HG02571 (cell line): Measurements from ENCODE around the gene MBP.

Source experiments
- ATAC-seq: cut with Tn5 transposase; IDR thresholded peaks from one replicate; pipeline ENCODE4 v1.9.1; 2021; ENCODE audit warnings: mild to moderate bottlenecking, moderate library complexity; ENCODE audit not compliant: unreplicated experiment

MBP gene

GRCh38 chr18:77013811-77014521, 118.6 kb downstream of the MBP start:
- ATAC-seq = no peak

DNA sequence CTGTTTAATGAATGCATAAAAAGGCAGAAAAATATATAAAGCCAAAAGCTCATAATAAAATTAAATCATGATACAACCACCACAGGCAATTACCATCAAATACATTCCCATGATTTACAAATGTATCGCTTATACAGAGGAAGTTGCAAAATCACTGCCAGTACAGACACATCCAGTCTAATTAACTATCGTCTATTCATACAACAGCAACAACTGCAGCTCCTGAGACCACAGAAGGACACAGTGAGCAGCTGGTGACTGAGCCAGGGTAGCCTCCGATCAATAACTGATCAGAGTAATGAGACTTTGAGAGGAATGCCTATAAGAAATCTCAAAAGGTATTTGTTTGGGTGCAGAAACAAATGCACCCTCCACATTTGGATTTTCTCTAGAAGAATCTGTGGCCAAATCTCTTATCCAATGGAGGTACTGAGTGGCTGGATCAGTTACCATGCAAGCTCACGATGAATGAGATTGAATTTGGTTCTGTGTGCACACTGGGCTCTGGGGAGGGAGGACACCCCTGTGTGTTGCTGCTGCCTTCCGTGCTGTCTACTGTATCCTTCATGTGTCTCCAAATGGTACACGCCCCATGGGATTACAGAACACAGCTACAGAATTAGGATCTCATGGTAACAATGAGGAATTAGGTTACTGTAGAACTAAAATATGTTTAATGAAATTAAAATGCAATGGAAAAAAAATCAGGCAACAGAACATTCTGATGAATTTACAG, 119.6 kb downstream of the MBP start:
- ATAC-seq = no peak

- no peak for ATAC-seq
These were observed 120.5 kb downstream of the MBP start for GRCh38 chr18:77012120-77012519.

GRCh38 chr18:77009675-77010074, 122.9 kb downstream of the MBP start:
- ATAC-seq = no peak

DNA sequence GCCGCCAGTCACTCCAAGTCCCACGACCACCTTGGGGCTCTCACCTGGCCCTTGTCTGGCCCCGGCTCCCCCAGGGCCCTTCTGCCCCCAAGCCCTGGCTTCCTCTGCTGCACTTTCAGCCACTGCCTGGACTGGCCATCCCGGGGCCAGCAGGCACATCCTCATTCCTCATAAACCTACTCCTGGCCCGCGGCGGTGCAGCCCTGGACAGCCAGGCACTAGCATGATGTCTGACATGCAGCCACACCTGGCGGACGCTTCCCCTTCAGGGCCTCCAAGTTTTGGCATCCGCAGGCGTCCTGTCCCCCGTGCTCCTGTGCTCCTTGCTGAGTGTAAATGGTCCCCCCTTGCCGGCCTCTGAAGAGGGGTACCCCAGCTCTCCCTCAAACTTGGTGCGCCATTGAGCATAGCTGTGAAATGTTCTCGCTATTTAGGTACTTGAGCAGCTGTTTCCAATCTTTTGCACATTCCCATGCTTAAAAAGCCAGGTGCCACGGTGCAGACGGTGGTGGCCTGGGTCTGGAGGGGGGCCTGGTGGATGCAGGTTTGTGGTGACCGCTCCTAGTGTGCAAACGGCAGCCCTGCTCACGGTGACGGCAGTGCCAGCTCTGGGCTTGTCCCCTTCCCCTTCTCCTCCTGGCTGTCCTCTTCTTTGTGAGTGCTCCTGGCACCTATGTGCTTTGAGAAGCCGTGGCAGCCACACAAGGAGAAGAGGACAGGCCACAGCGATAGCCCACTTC, 123.8 kb downstream of the MBP start:
- no peak for ATAC-seq

- no peak for ATAC-seq
These were observed 124.6 kb downstream of the MBP start for GRCh38 chr18:77008006-77008405.

DNA sequence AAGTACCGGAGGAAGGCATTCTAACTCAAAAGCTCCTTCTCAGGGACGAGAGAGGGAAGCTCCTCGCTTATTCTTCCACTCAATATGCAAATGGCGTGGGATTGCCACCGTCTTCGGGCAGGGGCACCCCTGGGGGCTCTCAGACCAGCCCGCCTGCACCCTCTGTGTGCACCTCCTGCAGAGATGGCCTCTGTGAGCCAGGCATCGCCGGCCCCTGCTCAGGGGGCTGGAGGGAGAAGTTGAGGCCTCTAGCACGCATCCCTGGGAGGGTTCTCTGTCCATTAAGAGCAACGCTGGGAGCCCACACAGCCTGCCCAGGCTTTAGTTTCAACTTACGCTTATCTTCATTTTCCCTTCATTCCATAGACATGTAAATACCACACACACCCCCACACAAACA, 125.3 kb downstream of the MBP start:
- no peak for ATAC-seq

DNA sequence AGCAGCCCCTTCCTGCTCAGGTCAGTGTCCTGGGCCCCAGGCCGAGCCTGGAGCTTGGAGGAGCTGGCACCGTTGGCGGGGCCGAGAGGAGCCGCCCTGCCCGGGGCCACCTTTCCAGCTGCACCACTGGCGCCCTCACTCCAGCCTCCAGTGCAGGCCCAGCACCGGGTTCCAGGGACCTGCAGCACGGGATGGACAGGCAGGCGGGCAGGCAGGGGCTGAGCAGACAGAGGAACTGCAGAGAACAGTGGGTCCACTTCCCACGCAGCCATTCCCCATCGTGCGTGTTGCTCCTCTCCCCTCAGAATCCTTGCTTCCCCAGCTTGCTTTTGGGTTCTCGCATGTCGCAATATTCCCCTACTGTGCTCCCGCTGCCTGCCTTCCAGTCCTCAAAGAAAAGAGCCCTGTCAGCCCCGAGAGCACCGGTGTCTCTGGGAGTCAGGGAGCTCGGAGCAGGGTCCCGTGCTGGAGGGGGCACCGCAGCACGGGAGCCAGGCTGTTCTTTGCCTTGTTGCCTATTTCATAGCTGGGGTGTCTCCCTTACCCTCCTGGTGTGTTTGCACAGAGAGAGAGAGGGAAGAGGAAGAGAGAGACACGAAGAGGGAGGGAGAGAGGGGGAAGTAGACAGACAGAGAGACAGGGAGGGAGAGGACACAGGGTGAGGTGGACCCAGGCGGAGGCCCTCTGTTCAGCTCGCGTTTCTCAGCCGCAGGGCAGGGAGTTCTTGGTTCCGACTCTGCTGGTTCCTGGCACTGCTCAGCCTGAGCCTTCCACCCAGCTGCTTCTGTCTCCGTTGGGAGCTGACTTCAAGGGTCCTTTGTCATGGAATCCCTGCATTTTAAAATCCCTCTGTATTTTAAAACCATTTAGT, 126.0 kb downstream of the MBP start:
- ATAC-seq = no peak

DNA sequence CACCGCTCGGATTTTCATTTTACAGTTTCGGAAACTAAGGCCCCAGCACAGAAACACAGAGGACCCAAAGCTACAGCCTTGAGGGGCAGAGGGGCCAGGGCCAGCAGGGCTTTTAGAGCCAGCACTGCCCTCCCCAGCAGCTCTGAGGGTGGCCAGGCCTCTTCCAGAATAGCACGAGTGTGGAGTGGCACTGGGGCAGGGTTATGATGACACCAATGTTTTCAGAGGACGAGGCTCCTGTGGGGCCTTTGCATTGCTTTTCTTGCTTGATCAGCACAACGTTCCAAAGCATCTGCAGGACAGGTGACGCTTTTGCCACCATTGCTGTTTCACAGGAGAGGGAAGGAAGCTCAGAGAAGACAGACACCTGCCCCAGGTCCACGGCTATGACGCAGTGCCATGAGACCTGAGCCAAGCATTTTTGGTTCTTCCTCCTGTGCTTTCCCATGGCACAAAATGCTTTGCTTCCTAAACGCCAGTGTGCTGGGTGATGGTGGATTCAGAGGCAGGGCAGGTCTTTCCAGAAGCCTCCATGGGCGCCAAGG, 126.9 kb downstream of the MBP start:
- no peak for ATAC-seq

- no peak for ATAC-seq
These were observed 127.8 kb downstream of the MBP start for GRCh38 chr18:77004555-77005380.

- ATAC-seq = no peak
These were observed 129.3 kb downstream of the MBP start for GRCh38 chr18:77003316-77003715.

GRCh38 chr18:77002496-77002895, 130.1 kb downstream of the MBP start:
- ATAC-seq = no peak

DNA sequence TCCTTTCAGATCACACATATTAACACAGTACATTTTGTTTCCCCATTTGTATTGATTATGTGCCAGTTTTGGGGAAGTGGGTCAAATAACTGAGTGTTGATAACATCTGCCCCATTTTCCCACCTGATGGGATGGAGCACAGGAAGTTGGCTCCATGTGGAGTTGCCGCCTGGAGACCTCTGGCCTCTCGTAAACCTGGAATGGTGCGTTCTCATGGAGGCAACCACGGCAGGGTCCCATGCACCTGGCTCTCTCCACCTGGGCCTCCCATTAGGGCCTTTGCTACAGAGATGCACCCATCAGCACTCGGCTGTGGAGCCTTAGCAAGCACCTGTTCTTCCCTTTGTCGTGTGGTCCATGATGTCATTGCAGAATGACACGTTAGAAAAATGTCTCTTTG, 130.6 kb downstream of the MBP start:
- ATAC-seq = no peak

DNA sequence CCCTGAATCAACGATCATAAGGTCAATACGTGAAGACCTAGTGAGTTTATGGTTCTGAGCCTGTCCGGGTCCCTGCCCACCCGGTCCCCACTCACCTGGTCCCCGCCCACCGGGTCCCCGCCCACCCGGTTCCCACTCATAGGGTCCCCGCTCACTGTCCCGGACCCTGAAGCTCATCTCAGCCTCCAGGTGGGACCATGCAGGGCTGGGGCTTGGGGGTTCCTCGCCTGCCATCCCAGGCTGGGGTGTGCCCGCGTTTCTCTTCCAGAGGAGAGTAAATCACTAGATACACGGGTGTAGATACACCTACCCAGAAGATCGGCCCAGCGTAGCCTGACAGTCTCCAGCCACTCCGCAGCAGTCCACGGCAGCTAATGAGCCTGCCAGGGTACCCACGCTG, 131.5 kb downstream of the MBP start:
- ATAC-seq = no peak

- no peak for ATAC-seq
These were observed 132.1 kb downstream of the MBP start for GRCh38 chr18:77000527-77000926.

DNA sequence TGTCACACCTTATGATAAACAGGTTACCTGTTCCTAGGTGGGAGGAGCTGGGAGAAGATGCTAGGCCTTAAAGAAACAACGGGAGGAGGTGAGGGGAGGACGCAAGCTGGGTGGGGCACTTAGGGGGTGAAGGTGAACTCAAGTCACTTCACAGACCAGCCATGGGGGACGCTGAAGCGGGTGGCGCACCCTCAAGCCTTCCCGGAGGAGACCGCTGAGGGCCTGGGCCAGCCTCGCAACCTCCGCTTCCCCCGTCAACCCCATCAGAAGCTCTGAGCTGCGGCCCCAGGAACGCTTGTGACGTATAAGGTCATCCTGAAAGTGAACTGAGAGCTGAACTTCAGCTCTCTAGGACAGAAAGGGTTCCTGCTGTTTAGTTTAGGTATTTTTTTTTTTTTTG, 133.5 kb downstream of the MBP start:
- ATAC-seq = no peak

DNA sequence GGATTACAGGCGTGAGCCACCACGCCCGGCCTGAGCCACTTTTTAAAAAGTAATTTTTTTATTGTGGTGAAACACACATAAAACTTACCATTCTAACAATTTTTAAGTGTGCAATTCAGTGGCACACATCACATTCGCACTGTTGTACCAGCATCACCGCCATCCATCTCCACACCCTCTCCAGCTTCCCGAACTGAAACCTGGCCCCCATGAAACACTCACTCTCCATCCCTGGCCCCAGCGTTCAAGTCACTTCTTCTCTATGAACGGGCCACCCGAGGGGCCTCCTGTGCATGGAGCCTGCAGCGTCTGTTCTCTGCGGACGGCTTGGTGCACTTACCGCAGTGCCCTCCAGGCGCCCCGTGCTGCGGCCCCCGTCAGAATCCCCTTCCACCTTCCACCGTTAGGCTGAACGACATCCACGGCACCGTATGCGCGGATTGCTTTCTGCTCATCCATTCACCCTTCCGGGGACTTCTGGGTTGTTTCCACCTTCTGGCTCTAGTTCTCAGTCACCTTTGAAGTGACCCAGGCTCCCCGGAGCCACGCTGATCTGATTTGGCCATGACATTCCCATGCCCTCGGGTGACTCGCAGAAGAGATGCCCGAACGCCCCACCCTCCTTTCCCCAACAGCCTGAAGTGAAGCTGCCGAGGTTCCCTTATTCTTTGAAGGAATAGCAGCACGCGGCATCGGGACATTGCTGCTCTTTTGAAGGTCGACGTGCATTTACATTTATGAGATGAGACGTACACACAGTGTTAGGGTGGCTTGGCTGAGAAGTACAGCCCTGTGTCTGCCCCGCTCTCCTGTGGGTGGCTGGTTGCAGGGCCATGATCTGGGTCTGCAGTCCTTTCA, 134.4 kb downstream of the MBP start:
- ATAC-seq = no peak

- ATAC-seq = no peak
These were observed 136.2 kb downstream of the MBP start for GRCh38 chr18:76996429-76996828.

- ATAC-seq = no peak
These were observed 136.7 kb downstream of the MBP start for GRCh38 chr18:76995896-76996295.
